Bronchial epithelial cell (primary cell): Measurements from ENCODE around the gene APPL2. TPM values are rescaled to one million over a fixed set of nuclear protein-coding genes. Genes with fewer than 3 reads are reported as not detected.
"Not testable (repeated sequence)": the region's sequence is repeated elsewhere in the genome, so short reads cannot be mapped to it uniquely, and the experiment has no call there.

Source experiments
- DNase-seq: peaks from one replicate; pipeline ENCODE4 v3.0.0-alpha.2; 2010; ENCODE audit warnings: low read depth
- FAIRE-seq: peaks from 2 replicates; lab custom pipeline; 2011; peaks lifted over from hg19 to GRCh38; lab: Jason Lieb, UNC
- H3K27me3 ChIP-seq: 2 replicates; pipeline ENCODE4 v1.5.1; 2011; ENCODE audit warnings: low read length; ENCODE audit not compliant: control insufficient read depth, insufficient read depth
- H3K36me3 ChIP-seq: 2 replicates; pipeline ENCODE4 v1.5.1; 2011; ENCODE audit warnings: low read length; ENCODE audit not compliant: control insufficient read depth, insufficient read depth
- H3K4me3 ChIP-seq: 2 replicates; pipeline ENCODE4 v1.5.1; 2011; ENCODE audit warnings: mild to moderate bottlenecking, low read depth, low read length, control low read depth
- CTCF ChIP-seq: IDR thresholded peaks from 2 replicates; pipeline ENCODE4 v1.5.1; 2011; ENCODE audit warnings: mild to moderate bottlenecking, moderate library complexity, low read length, control low read depth, inconsistent platforms; ENCODE audit not compliant: insufficient read depth, severe bottlenecking
- total RNA-seq: library from RNA; depleted of rRNA; stranded (reverse); fragments of >200 nt; gene quantifications from 2 replicates; pipeline ENCODE4 v1.2.1, GENCODE V29; 2014

The APPL2 gene
- total RNA-seq, 1 donor from 2014 or later = 23.2 TPM

- H3K4me3 ChIP-seq, H3K27me3 ChIP-seq, DNase-seq, FAIRE-seq, H3K36me3 ChIP-seq: not testable (repeated sequence)
These were observed 56.9 kb downstream of the APPL2 start for GRCh38 chr12:105179114-105179513.

- no peak for TF ChIP-seq CTCF
- no peak for DNase-seq
- Histone ChIP-seq H3K4me3 (no peak overlapping the region), H3K27me3 (no peaks in the 10 kb centered on the region), H3K36me3 (no peaks in the 10 kb centered on the region)
- no peak for FAIRE-seq
These were observed 58.8 kb downstream of the APPL2 start for GRCh38 chr12:105177208-105177607.

- DNase-seq = no peak
- TF ChIP-seq CTCF = no peak
- Histone ChIP-seq H3K4me3 (no peak overlapping the region), H3K27me3 (no peaks in the 10 kb centered on the region), H3K36me3 (no peaks in the 10 kb centered on the region)
- no peak for FAIRE-seq
These were observed 60.5 kb downstream of the APPL2 start for GRCh38 chr12:105175397-105175990.

GRCh38 chr12:105171691-105172436 lies 64.1 kb downstream of the APPL2 start:
- no peak for TF ChIP-seq CTCF
- Histone ChIP-seq H3K27me3 (no peaks in the 10 kb centered on the region), H3K36me3 (no peaks in the 10 kb centered on the region), H3K4me3 (no peak overlapping the region)
- DNase-seq = no peak
- no peak for FAIRE-seq

- H3K27me3 ChIP-seq = no peaks in the 10 kb centered on the region
- peaks cover 2% of the 10 kb centered on the region for H3K36me3 ChIP-seq
- TF ChIP-seq CTCF = no peak
- no peak overlapping the region for H3K4me3 ChIP-seq
- no peak for FAIRE-seq
- no peak for DNase-seq
These were observed 65.8 kb downstream of the APPL2 start for GRCh38 chr12:105170139-105170538.

GRCh38 chr12:105168006-105168405 lies 68.0 kb downstream of the APPL2 start:
- FAIRE-seq = no peak
- Histone ChIP-seq H3K36me3 (peaks cover 5% of the 10 kb centered on the region), H3K27me3 (no peaks in the 10 kb centered on the region), H3K4me3 (no peak overlapping the region)
- no peak for TF ChIP-seq CTCF
- DNase-seq = no peak
